HEK293 (cell line): ENCODE results near the gene LITAFD.
A peak's percentile ranks its signal among the peaks of the same experiment; 100 is the strongest.

Experiments used
- BCL6B ChIP-seq: fragments of 450-650 bp; formaldehyde crosslinking; IDR thresholded peaks from 2 replicates; pipeline ENCODE4 v1.5.1; 2017; ENCODE audit warnings: missing biosample characterization, missing genetic modification characterization
- GLIS1 ChIP-seq: fragments of 450-650 bp; formaldehyde crosslinking; IDR thresholded peaks from 2 replicates; pipeline ENCODE4 v1.5.1; 2016; ENCODE audit warnings: missing biosample characterization, missing genetic modification characterization
- GLIS2 ChIP-seq: fragments of 450-650 bp; formaldehyde crosslinking; IDR thresholded peaks from 2 replicates; pipeline ENCODE4 v1.5.1; 2016; ENCODE audit warnings: missing biosample characterization, missing genetic modification characterization
- IKZF3 ChIP-seq: fragments of 450-650 bp; IDR thresholded peaks from 2 replicates; pipeline ENCODE4 v1.5.0; 2018; ENCODE audit warnings: missing biosample characterization, mild to moderate bottlenecking, missing genetic modification characterization, moderate library complexity
- KLF16 ChIP-seq: fragments of 450-650 bp; formaldehyde crosslinking; IDR thresholded peaks from 2 replicates; pipeline ENCODE4 v1.5.1; 2017; ENCODE audit warnings: missing biosample characterization, missing genetic modification characterization
- KLF7 ChIP-seq: fragments of 450-650 bp; formaldehyde crosslinking; IDR thresholded peaks from 2 replicates; pipeline ENCODE4 v1.5.1; 2016; ENCODE audit warnings: missing biosample characterization, missing genetic modification characterization, borderline replicate concordance
- KLF8 ChIP-seq: fragments of 450-650 bp; formaldehyde crosslinking; IDR thresholded peaks from 2 replicates; pipeline ENCODE4 v1.5.1; 2016; ENCODE audit warnings: missing biosample characterization, missing genetic modification characterization
- MEIS1 ChIP-seq: sonication (generic); formaldehyde crosslinking; IDR thresholded peaks from 2 replicates; pipeline ENCODE4 v1.8.1; 2022; ENCODE audit warnings: missing genetic modification reagents, mild to moderate bottlenecking, borderline replicate concordance
- PRDM6 ChIP-seq: fragments of 450-650 bp; formaldehyde crosslinking; IDR thresholded peaks from 2 replicates; pipeline ENCODE4 v1.5.1; 2017; ENCODE audit warnings: missing biosample characterization, missing genetic modification characterization
- REST ChIP-seq: fragments of 450-650 bp; formaldehyde crosslinking; IDR thresholded peaks from 2 replicates; pipeline ENCODE4 v1.5.1; 2016; ENCODE audit warnings: missing biosample characterization, missing genetic modification characterization
- TCF7L2 ChIP-seq: IDR thresholded peaks from 2 replicates; pipeline ENCODE4 v1.6.1; 2011; ENCODE audit warnings: low read depth, mild to moderate bottlenecking, inconsistent platforms, low read length, moderate library complexity, borderline replicate concordance
- ZBTB1 ChIP-seq: fragments of 450-650 bp; formaldehyde crosslinking; IDR thresholded peaks from 2 replicates; pipeline ENCODE4 v1.5.1; 2016; ENCODE audit warnings: missing biosample characterization, missing genetic modification characterization
- ZBTB6 ChIP-seq: fragments of 450-650 bp; formaldehyde crosslinking; IDR thresholded peaks from 2 replicates; pipeline ENCODE4 v1.5.1; 2017; ENCODE audit warnings: missing biosample characterization, missing genetic modification characterization
- ZEB2 ChIP-seq: fragments of 450-650 bp; formaldehyde crosslinking; IDR thresholded peaks from 2 replicates; pipeline ENCODE4 v1.5.1; 2016; ENCODE audit warnings: missing biosample characterization, missing genetic modification characterization
- ZFP37 ChIP-seq: fragments of 450-650 bp; formaldehyde crosslinking; IDR thresholded peaks from 2 replicates; pipeline ENCODE4 v1.5.1; 2016; ENCODE audit warnings: missing biosample characterization, missing genetic modification characterization
- ZNF121 ChIP-seq: fragments of 450-650 bp; formaldehyde crosslinking; IDR thresholded peaks from 2 replicates; pipeline ENCODE4 v1.5.1; 2016; ENCODE audit warnings: missing biosample characterization, missing genetic modification characterization
- ZNF138 ChIP-seq: fragments of 450-650 bp; formaldehyde crosslinking; IDR thresholded peaks from 2 replicates; pipeline ENCODE4 v1.5.1; 2016; ENCODE audit warnings: missing biosample characterization, missing genetic modification characterization, borderline replicate concordance
- ZNF239 ChIP-seq: fragments of 450-650 bp; formaldehyde crosslinking; IDR thresholded peaks from 2 replicates; pipeline ENCODE4 v1.5.1; 2016; ENCODE audit warnings: missing biosample characterization, missing genetic modification characterization
- ZNF311 ChIP-seq: fragments of 450-650 bp; formaldehyde crosslinking; IDR thresholded peaks from 2 replicates; pipeline ENCODE4 v1.5.1; 2017; ENCODE audit warnings: missing biosample characterization, missing genetic modification characterization, borderline replicate concordance
- ZNF391 ChIP-seq: fragments of 450-650 bp; formaldehyde crosslinking; IDR thresholded peaks from 2 replicates; pipeline ENCODE4 v1.5.1; 2016; ENCODE audit warnings: low read depth, missing biosample characterization, missing genetic modification characterization, borderline replicate concordance
- ZNF514 ChIP-seq: fragments of 450-650 bp; formaldehyde crosslinking; IDR thresholded peaks from 2 replicates; pipeline ENCODE4 v1.5.1; 2016; ENCODE audit warnings: missing biosample characterization, missing genetic modification characterization
- ZNF580 ChIP-seq: fragments of 450-650 bp; formaldehyde crosslinking; IDR thresholded peaks from 2 replicates; pipeline ENCODE4 v1.5.1; 2016; ENCODE audit warnings: missing biosample characterization, missing genetic modification characterization
- ZNF585B ChIP-seq: fragments of 450-650 bp; formaldehyde crosslinking; IDR thresholded peaks from 2 replicates; pipeline ENCODE4 v1.5.1; 2016; ENCODE audit warnings: missing biosample characterization, missing genetic modification characterization
- ZNF600 ChIP-seq: fragments of 450-650 bp; formaldehyde crosslinking; IDR thresholded peaks from 2 replicates; pipeline ENCODE4 v1.5.1; 2016; ENCODE audit warnings: missing biosample characterization, missing genetic modification characterization
- ZNF621 ChIP-seq: fragments of 450-650 bp; formaldehyde crosslinking; IDR thresholded peaks from 2 replicates; pipeline ENCODE4 v1.5.1; 2017; ENCODE audit warnings: missing biosample characterization, missing genetic modification characterization
- ZNF629 ChIP-seq: fragments of 450-650 bp; formaldehyde crosslinking; IDR thresholded peaks from 2 replicates; pipeline ENCODE4 v1.5.1; 2017; ENCODE audit warnings: missing biosample characterization, missing genetic modification characterization
- ZNF701 ChIP-seq: fragments of 450-650 bp; formaldehyde crosslinking; IDR thresholded peaks from 2 replicates; pipeline ENCODE4 v1.5.1; 2016; ENCODE audit warnings: missing biosample characterization, missing genetic modification characterization
- ZNF768 ChIP-seq: fragments of 450-650 bp; formaldehyde crosslinking; IDR thresholded peaks from 2 replicates; pipeline ENCODE4 v1.5.1; 2018; ENCODE audit warnings: missing biosample characterization, mild to moderate bottlenecking, missing genetic modification characterization
- ZNF792 ChIP-seq: fragments of 450-650 bp; formaldehyde crosslinking; IDR thresholded peaks from 2 replicates; pipeline ENCODE4 v1.5.1; 2016; ENCODE audit warnings: missing biosample characterization, missing genetic modification characterization
- ZSCAN23 ChIP-seq: fragments of 450-650 bp; formaldehyde crosslinking; IDR thresholded peaks from 2 replicates; pipeline ENCODE4 v1.5.1; 2016; ENCODE audit warnings: missing biosample characterization, missing genetic modification characterization

The LITAFD gene

GRCh38 chr16:8931859-8932258 lies 49.7 kb downstream of the LITAFD start (continued):
- no peak for TF ChIP-seq ZNF585B
- TF ChIP-seq ZNF701 (tag by site-specific recombination), result no peak
- no peak for TF ChIP-seq ZNF768 (tag by site-specific recombination)
- TF ChIP-seq ZNF629 (tag by site-specific recombination), result peak; percentile 61
- TF ChIP-seq ZNF514 (tag by site-specific recombination), result no peak
- no peak for TF ChIP-seq PRDM6
- TF ChIP-seq ZBTB6 (tag by site-specific recombination), result no peak
- TF ChIP-seq ZNF138 (tag by site-specific recombination), result no peak
- TF ChIP-seq ZNF621 (tag by site-specific recombination), result no peak
- no peak for TF ChIP-seq ZNF121
- TF ChIP-seq ZNF580 (tag by site-specific recombination), result no peak
- TF ChIP-seq KLF7 (tag by site-specific recombination), result no peak
- TF ChIP-seq ZNF239 (tag by site-specific recombination), result no peak
- TF ChIP-seq ZEB2, result peak; percentile 41; the same call in 1 of the 2 replicates
- no peak for TF ChIP-seq KLF8 (tag by site-specific recombination)
- TF ChIP-seq BCL6B (tag by site-specific recombination), result peak; percentile 70; the same call in 1 of the 2 replicates
- TF ChIP-seq ZNF792 (tag by site-specific recombination), result no peak
- no peak for TF ChIP-seq ZNF311 (tag by site-specific recombination)
- no peak for TF ChIP-seq TCF7L2
- no peak for TF ChIP-seq ZBTB1 (tag by site-specific recombination)
- no peak for TF ChIP-seq GLIS2 (tag by site-specific recombination)
- no peak for TF ChIP-seq IKZF3 (tag by site-specific recombination)
- TF ChIP-seq MEIS1, result no peak
- TF ChIP-seq ZNF391 (tag by site-specific recombination), result no peak
- peak; percentile 68; the same call in 1 of the 2 replicates for TF ChIP-seq ZNF600 (tag by site-specific recombination)
- TF ChIP-seq GLIS1 (tag by site-specific recombination), result no peak
- peak; percentile 16; the same call in 1 of the 2 replicates for TF ChIP-seq KLF16 (tag by site-specific recombination)
- TF ChIP-seq ZFP37 (tag by site-specific recombination), result no peak
- TF ChIP-seq REST (tag by site-specific recombination), result peak; percentile 99
- TF ChIP-seq ZSCAN23 (tag by site-specific recombination), result no peak
